Endothelial cell of umbilical vein (primary cell): ENCODE results near the gene SLC37A1. TPM values are rescaled to one million over a fixed set of nuclear protein-coding genes. Genes with fewer than 3 reads are reported as not detected.

ENCODE experiments used
- BruUV-seq: library from RNA; stranded (reverse); fragments of 400-500 nt; replicated peaks from 2 replicates; lab custom pipeline; 2021; lab: Mats Ljungman, UMichigan
- CTCF ChIA-PET: fragments of 300-600, 350-600 bp; sonication (Branson Sonifier 250); formaldehyde crosslinking; loops from one replicate; lab custom pipeline; 2021; ENCODE audit warnings: antibody characterized with exemption, inconsistent platforms; lab: Charles Lee
- POLR2A ChIA-PET: fragments of 300-600, 350-600 bp; sonication (Branson Sonifier 250); formaldehyde crosslinking; loops from one replicate; lab custom pipeline; 2021; ENCODE audit warnings: antibody characterized with exemption, inconsistent platforms; lab: Charles Lee
- DNase-seq: peaks from one replicate; pipeline ENCODE4 v3.0.0-alpha.2; 2011; ENCODE audit warnings: low read depth, low spot score
- FAIRE-seq: peaks from 2 replicates; lab custom pipeline; 2011; peaks lifted over from hg19 to GRCh38; lab: Jason Lieb, UNC
- H2AFZ ChIP-seq: 2 replicates; pipeline ENCODE4 v1.6.0; 2012; ENCODE audit warnings: low read depth, low read length, control low read depth, inconsistent platforms
- H3K27ac ChIP-seq: 2 replicates; pipeline ENCODE4 v1.5.1; 2011; ENCODE audit warnings: low read depth, mild to moderate bottlenecking, control low read depth, low read length, moderate library complexity; ENCODE audit not compliant: insufficient read depth
- H3K27me3 ChIP-seq, 2 experiments: 2 replicates each; pipeline versions ENCODE4 v1.6.0 to v1.6.1; 2011; ENCODE audit warnings: low read length in 2 of 2, mixed read lengths in 1 of 2; ENCODE audit not compliant: control insufficient read depth in 2 of 2, insufficient read depth in 2 of 2
- H3K36me3 ChIP-seq, 2 experiments: 2 replicates in 1 of 2; 3 replicates in 1 of 2; pipeline ENCODE4 v1.5.1; 2011; ENCODE audit warnings: low read length in 2 of 2, mild to moderate bottlenecking in 1 of 2, moderate library complexity in 1 of 2; ENCODE audit not compliant: control insufficient read depth in 2 of 2, insufficient read depth in 2 of 2; ENCODE audit errors: extremely low read depth in 1 of 2
- H3K4me1 ChIP-seq: 3 replicates; pipeline ENCODE4 v1.5.1; 2011; ENCODE audit warnings: mild to moderate bottlenecking, low read length; ENCODE audit not compliant: control insufficient read depth, insufficient read depth; ENCODE audit errors: extremely low read depth
- H3K4me2 ChIP-seq: 2 replicates; pipeline ENCODE4 v1.6.1; 2011; ENCODE audit warnings: low read length, control low read depth, mixed read lengths; ENCODE audit not compliant: insufficient read depth
- H3K4me3 ChIP-seq, 3 experiments: fragments of 200-600 bp in 1 of 3; sonication (generic), shearing (Covaris generic) in 1 of 3; replicated peaks in 1 of 3; 2 replicates each; pipeline ENCODE4 v1.5.1; 2011 to 2016; ENCODE audit warnings: control low read depth in 3 of 3, low read length in 3 of 3, mild to moderate bottlenecking in 2 of 3, inconsistent platforms in 1 of 3, low read depth in 1 of 3, moderate library complexity in 1 of 3; ENCODE audit not compliant: insufficient read depth in 1 of 3
- H3K79me2 ChIP-seq: 2 replicates; pipeline ENCODE4 v1.6.0; 2012; ENCODE audit warnings: low read length, inconsistent platforms; ENCODE audit not compliant: control insufficient read depth, insufficient read depth
- H3K9ac ChIP-seq: replicated peaks from 2 replicates; pipeline ENCODE3; 2011; ENCODE audit warnings: low read length, control low read depth; ENCODE audit not compliant: insufficient read depth; ENCODE audit errors: extremely low read depth
- H3K9me1 ChIP-seq: replicated peaks from 3 replicates; pipeline ENCODE4 v1.6.0; 2011; ENCODE audit warnings: mild to moderate bottlenecking, low read length; ENCODE audit not compliant: control insufficient read depth, insufficient read depth; ENCODE audit errors: extremely low read depth
- H3K9me3 ChIP-seq: replicated peaks from 2 replicates; pipeline ENCODE4 v1.5.1; 2012; ENCODE audit warnings: low read length, inconsistent platforms; ENCODE audit not compliant: control insufficient read depth, insufficient read depth
- H4K20me1 ChIP-seq: replicated peaks from 2 replicates; pipeline ENCODE3; 2011; ENCODE audit warnings: mild to moderate bottlenecking, low read length; ENCODE audit not compliant: control insufficient read depth, insufficient read depth; ENCODE audit errors: extremely low read depth
- EZH2 ChIP-seq: IDR thresholded peaks from 2 replicates; pipeline ENCODE4 v1.6.1; 2012; ENCODE audit warnings: borderline replicate concordance, low read depth, mild to moderate bottlenecking, moderate library complexity, low read length, inconsistent platforms; ENCODE audit not compliant: severe bottlenecking
- FOS ChIP-seq: IDR thresholded peaks from 2 replicates; pipeline ENCODE4 v1.6.1; 2011; ENCODE audit warnings: mild to moderate bottlenecking, low read length, moderate library complexity, borderline replicate concordance; ENCODE audit not compliant: insufficient read depth
- GATA2 ChIP-seq: IDR thresholded peaks from 2 replicates; pipeline ENCODE4 v1.7.0; 2011; ENCODE audit warnings: low read depth, mild to moderate bottlenecking, moderate library complexity, mixed read lengths, low read length; ENCODE audit not compliant: insufficient read length, insufficient read depth
- JUN ChIP-seq: IDR thresholded peaks from 2 replicates; pipeline ENCODE4 v1.6.1; 2011; ENCODE audit warnings: borderline replicate concordance, low read depth; ENCODE audit not compliant: insufficient read length, insufficient read depth
- MYC ChIP-seq: IDR thresholded peaks from one replicate; pipeline ENCODE4 v1.6.1; 2011; ENCODE audit warnings: mild to moderate bottlenecking, low read depth, low read length
- POLR2A ChIP-seq: IDR thresholded peaks from 2 replicates; pipeline ENCODE4 v1.6.1; 2012; ENCODE audit warnings: low read depth, mild to moderate bottlenecking, control low read depth, low read length
- POLR2AphosphoS5 ChIP-seq: IDR thresholded peaks from 2 replicates; pipeline ENCODE4 v1.6.1; 2012; ENCODE audit warnings: low read depth, mild to moderate bottlenecking, control low read depth, low read length, moderate library complexity; ENCODE audit not compliant: insufficient read depth
- dilution Hi-C: fragments of 300-500 bp; cut with MboI; formaldehyde crosslinking; loops from one replicate; pipeline ENCODE4 v1.15.0; 2019; ENCODE audit warnings: low sequenced_read_pairs; ENCODE audit not compliant: extremely low pct_ligation_motif_present
- intact Hi-C: fragments of 100-400 bp; cut with micrococcal nuclease; formaldehyde crosslinking; loops from one replicate; pipeline ENCODE4 v1.10.0; 2022
- polyA plus RNA-seq, 4 experiments: library from polyadenylated mRNA; depleted of rRNA in 3 of 4; stranded (reverse) in 3 of 4; unstranded in 1 of 4; fragments of >200 nt; gene quantifications; 2 replicates each; pipeline versions ENCODE4 v1.2.1 to v1.2.3, GENCODE V29; 2011 to 2012; ENCODE audit warnings: missing spikeins in 1 of 4
- total RNA-seq: library from RNA; stranded (reverse); gene quantifications from 2 replicates; pipeline ENCODE4 v1.2.3, GENCODE V29; 2021
- TF ChIP-seq, protein P1 (sequence below): IDR thresholded peaks from 2 replicates; pipeline ENCODE4 v1.6.1; 2011; ENCODE audit not compliant: insufficient read depth, insufficient read length
- TF ChIP-seq, protein P2 (sequence below), 2 donors: IDR thresholded peaks; 1 replicate in 1 of 2; 2 replicates in 1 of 2; pipeline ENCODE4 v1.5.1; 2011; ENCODE audit warnings: low read length in 2 of 2, mild to moderate bottlenecking in 2 of 2, moderate library complexity in 2 of 2, control low read depth in 1 of 2, inconsistent platforms in 1 of 2, low read depth in 1 of 2; ENCODE audit not compliant: insufficient read depth in 1 of 2; ENCODE audit errors: extremely low read depth in 1 of 2

Gene SLC37A1
- total and polyA plus RNA-seq, 2 donors (not counting 3 experiments of a cell fraction or from before 2014, with no cell fraction given), result 4.7 to 7.6 TPM

DNA sequence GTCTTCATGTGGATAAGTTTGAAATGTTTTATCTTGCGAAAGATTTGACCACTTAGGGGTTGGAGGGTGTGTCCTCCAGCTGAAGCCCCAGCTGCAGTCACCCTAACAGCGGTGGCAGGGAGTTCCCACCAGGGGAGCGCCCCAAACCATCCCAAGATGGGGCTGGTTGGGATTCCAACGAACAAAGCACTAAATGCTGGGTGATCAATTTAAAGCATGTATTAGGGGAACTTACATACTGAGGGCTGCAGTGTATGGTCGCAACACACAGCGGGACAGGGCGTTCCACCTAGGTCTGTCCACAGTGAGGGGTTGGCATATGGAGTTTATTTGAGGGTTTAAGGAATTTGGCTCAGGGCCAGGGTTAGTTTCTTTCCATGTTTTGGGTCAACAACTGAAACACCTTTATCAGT lies 26.3 kb downstream of the SLC37A1 start:
- no peaks in the 10 kb centered on the region for H3K27me3 ChIP-seq
- H3K4me2 ChIP-seq, result no peak overlapping the region
- FAIRE-seq (no peak), DNase-seq (no peak)
- dilution Hi-C loops, result no loop called here
- peaks cover 4% of the 10 kb centered on the region for H3K4me1 ChIP-seq
- H2AFZ ChIP-seq, result no peak overlapping the region
- H3K4me3 ChIP-seq, result no peak overlapping the region
- TF ChIP-seq EZH2, result no peak
- TF ChIP-seq JUN, result no peak
- TF ChIP-seq FOS, result no peak
- TF ChIP-seq POLR2A, result no peak
- TF ChIP-seq MYC, result no peak
- TF ChIP-seq, protein P1, sequence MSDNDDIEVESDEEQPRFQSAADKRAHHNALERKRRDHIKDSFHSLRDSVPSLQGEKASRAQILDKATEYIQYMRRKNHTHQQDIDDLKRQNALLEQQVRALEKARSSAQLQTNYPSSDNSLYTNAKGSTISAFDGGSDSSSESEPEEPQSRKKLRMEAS, result no peak
- no peak for TF ChIP-seq POLR2AphosphoS5
- TF ChIP-seq GATA2, result no peak
- TF ChIP-seq, protein P2, sequence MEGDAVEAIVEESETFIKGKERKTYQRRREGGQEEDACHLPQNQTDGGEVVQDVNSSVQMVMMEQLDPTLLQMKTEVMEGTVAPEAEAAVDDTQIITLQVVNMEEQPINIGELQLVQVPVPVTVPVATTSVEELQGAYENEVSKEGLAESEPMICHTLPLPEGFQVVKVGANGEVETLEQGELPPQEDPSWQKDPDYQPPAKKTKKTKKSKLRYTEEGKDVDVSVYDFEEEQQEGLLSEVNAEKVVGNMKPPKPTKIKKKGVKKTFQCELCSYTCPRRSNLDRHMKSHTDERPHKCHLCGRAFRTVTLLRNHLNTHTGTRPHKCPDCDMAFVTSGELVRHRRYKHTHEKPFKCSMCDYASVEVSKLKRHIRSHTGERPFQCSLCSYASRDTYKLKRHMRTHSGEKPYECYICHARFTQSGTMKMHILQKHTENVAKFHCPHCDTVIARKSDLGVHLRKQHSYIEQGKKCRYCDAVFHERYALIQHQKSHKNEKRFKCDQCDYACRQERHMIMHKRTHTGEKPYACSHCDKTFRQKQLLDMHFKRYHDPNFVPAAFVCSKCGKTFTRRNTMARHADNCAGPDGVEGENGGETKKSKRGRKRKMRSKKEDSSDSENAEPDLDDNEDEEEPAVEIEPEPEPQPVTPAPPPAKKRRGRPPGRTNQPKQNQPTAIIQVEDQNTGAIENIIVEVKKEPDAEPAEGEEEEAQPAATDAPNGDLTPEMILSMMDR (IDR thresholded peaks at IDR 0.05; ENCODE audit: extremely low read depth in 1 of 2, insufficient read depth in 1 of 2, low read depth in 1 of 2, low read length in 2 of 2), result no peak
- ChIA-PET CTCF (no interaction called here), POLR2A (no interaction called here)
- H3K9me3 ChIP-seq, result no peaks in the 10 kb centered on the region
- no peaks in the 10 kb centered on the region for H3K79me2 ChIP-seq
- no peak overlapping the region for H3K9ac ChIP-seq
- H3K27ac ChIP-seq, result no peak overlapping the region
- H3K36me3 ChIP-seq, result no peaks in the 10 kb centered on the region
- no peaks in the 10 kb centered on the region for H4K20me1 ChIP-seq
- no TSS peak for BruUV-seq
- H3K9me1 ChIP-seq, result no peaks in the 10 kb centered on the region
- intact Hi-C loops, result no loop called here
